Right hindlimb (tissue), 1 donor: ENCODE data around the gene SEC61A1.
A peak's percentile ranks its signal among the peaks of the same experiment; 100 is the strongest.

Source experiments
- DNase-seq: peaks from one replicate; pipeline ENCODE4 v3.0.0-alpha.2; 2018

SEC61A1 gene

GRCh38 chr3:128060473-128061381, 8.5 kb downstream of the SEC61A1 start:
- no peak for DNase-seq

DNA sequence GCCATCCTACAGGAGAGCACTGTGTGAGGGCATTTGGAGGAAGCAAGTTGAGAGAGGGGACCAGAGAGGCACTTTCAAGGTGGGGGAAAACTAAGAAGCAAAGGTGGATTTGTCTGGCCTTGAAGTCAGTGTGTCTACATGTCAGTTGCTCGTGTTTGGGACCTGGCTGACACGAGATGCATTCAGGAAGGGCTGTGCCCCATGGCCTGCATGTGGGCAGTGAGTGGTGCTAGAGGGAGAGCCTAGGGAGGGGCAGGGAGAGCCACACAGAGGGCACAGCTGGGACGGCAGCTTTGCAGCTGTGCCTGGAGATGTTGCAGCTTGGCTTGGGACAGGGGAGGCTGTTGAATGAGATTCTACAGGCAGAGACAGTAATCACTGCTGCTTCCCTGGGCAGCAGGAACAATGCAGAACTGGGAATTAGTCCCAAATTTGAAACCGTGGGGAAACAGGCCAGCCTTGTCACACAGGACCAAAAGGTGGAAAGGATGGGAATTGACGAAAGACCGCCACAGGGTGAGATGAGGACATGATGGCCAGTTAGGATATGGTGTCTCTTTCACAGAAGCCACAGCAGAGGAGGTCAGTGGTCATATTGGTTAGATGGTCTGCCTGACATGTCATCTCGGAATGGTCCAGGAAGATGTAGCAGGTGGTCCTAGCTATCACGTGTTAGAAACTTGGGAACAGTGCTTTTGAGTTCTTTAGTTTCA, 10.0 kb downstream of the SEC61A1 start:
- no peak for DNase-seq

DNA sequence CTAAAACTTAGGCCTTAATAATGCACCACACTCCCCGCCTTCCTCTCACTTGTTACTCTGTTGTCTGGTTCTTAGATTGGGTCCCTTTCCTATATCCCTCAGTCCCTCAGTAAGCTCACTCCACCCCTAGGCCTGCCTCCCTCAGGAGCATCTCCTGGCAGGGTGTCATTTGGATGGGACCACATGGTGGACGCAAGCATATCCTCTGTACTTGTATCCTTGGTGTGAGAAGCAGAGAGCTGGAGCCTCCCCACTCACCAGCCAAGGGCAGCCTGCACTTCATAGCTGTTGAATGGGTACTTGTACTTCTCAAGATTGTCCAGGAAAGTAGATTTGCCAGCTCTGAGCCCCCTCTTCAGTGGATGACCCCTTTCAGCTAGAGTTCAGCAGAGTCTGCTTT, 11.6 kb downstream of the SEC61A1 start:
- no peak for DNase-seq

GRCh38 chr3:128064962-128065361, 12.7 kb downstream of the SEC61A1 start:
- no peak for DNase-seq

DNA sequence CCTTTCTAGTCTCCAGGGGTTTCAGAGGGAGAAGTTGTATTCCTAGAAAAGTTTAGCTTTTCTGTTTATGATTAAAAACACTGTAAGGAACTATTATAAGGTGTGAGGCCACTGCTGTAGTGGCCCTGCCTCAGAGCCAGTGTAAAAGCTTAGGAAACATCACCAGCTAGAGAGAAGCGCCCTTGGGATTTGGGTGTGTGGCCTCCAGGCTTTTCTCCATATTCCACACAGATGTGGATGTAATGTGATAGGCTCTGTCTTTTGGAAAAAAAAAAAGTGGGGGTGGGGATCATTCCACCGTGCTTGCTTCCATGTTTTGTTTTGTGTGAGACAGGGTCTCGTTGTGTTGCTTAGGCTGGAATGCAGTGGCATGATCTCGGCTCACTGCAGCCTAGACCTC, 13.9 kb downstream of the SEC61A1 start:
- DNase-seq, result no peak

DNA sequence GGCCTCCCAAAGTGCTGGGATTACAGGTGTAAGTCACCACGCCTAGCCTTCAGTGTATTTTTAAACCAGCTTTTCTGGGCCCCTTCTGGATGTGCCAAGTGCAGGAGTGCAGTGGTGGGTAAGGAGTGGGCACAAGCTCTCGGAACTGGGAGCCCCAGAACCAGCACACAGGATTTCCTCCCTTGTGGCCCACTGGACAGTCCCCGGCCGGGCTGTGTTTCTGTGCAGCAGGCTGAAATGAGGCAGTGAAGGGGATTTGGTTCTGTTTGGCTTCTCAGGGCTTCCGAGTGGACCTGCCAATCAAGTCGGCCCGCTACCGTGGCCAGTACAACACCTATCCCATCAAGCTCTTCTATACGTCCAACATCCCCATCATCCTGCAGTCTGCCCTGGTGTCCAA, 14.4 kb downstream of the SEC61A1 start:
- DNase-seq, result no peak

- no peak for DNase-seq
Measured at GRCh38 chr3:128067489-128067888, 15.3 kb downstream of the SEC61A1 start.

DNA sequence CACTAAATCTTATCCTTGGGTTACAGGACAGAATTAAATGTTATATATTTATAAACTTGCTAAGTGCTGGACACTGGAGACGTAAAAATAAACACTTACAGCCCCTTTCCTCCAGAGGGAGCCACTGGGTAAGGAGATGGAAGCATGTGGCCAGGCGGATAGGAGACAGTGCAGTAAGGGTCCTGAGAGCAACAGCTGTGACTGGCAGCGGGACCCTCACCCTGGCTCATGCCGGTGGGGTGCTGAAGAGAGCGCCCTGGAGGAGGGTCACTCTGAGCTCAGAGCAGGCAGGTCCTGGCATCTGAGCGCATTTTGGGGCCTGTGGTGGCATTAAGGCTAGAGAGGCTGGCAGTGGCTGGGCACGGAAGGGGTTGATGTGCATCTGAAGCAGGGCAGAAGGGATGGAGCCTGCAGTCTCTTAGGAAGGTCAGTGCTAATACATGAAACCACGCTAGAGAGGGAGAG, 16.0 kb downstream of the SEC61A1 start:
- no peak for DNase-seq

- DNase-seq, result no peak
Measured at GRCh38 chr3:128069271-128069670, 17.0 kb downstream of the SEC61A1 start.

- DNase-seq, result no peak
Measured at GRCh38 chr3:128070898-128071591, 18.8 kb downstream of the SEC61A1 start.

DNA sequence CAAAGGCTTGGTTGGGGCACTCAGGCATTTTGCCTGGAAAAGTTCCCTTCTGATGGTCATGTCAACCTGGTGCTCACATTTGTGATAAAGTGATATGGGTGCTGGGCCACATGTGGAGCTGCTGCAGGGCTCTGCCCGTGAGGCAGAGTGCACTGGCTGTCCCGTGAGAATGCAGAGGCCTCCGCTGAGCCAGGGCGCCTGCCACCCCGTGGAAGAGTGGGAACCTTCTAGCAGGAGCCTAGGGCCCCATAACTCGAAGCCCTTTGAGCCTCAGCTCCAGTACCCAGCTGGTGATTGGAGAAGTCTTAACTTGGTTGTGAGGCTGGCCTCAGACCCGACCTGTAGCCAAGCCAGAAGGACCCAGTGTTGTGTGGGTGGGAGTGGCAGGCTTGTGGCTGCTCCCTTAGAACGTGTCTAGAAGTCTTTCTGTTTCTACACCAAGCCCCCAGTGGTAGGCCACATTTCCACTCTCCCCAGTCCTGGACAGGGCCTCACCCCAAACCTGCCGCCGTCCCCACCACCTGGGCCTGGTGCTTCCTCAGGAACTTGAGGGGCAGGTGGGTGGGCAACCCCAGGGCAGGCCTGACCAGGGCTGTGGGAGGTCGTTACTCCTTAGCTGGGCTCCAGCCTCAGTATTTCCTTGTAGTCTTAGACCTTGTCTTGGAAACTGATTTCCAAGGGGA, 19.7 kb downstream of the SEC61A1 start:
- no peak for DNase-seq

DNA sequence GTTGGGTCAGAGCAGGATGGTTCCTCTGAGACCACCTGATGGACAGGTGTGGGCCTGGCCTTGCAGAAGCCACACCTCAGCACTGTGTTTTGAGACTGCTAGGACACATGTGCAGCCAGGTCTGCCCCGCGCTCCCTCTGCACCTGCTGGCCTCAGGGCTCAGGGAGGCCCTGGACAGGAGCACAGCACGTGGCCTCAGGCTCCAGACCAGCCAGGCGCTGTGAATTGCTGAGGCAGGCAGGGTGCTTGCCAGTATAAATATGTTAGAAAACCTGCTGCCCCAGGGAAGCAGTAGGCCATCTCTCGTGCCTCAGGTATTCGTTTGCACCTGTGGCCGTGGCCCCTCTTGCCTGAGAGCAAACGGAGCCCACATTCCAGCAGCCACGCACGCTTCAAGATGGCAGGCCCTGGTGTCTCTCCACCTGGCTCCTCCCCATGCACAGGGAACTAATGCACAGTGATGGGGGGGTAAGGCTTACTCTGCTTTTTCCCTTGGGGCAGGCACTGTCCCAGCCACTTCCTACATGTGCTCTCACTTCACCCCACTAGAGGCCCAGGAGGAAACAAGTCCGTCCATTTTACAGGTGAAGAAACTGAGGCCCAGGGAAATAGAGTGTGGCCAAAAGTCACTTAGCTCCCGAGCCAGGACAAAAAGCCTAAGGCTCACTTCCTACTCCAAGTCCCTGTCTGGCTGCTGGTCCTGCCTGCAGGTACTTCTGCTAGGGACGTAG, 20.4 kb downstream of the SEC61A1 start:
- DNase-seq, result no peak

DNA sequence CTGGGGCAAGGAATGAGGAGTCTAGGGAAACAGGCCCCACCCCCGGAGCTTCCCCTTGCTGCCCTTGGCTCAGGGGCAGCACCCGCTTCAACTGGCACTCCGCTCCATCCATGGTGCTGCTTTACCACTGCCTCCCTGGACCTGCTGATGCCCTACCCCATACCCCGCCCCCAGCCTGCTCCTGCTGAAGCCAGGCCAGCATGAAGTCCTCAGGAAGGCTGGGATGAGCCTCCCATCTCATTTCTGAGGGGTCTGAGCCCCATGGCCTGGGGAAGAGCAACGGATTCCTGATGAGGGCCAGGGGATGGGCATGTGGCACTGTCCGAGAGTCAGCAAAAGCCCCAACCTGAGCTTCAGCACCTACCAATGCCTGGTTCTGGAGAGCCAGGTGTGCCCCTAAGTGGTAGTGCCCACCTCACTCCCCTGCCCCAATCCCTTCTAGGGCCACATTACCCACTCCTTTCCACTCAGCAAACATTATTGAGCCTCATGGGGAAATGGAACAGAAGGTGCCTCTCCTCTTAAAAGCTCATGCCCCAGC, 21.0 kb downstream of the SEC61A1 start:
- no peak for DNase-seq

GRCh38 chr3:128073807-128074206, 21.6 kb downstream of the SEC61A1 start:
- DNase-seq, result no peak

DNA sequence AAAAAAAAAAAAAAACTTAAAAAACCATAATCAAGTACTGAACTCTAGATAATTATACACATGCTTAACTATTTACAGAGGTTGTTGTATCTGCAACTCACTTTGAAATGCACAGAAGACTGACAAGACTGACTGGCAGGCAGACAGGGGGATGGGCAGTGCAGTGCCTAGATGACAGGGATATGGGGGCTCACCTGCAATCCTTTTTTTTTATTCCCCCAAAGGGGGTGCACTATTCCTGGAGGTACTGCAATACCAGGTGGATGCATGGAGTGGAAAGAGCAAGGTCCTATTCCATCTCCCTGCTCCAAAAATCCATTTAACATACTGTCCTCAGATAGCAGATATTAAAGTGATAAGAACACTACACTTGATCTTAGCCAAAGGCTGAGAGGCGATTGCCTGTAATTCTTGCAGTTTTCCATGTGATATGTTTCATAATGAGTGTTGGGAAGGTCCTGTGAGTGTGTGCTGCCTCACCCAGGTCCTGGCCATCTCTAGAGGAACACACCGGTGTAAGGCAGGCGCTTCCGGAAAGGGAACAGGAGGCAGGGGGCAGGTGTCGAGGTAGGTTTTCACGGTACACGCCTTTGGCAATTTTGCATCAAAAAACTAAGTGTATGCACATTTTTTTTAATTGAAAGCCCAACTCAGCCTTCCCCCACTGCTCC, 22.7 kb downstream of the SEC61A1 start:
- DNase-seq, result no peak

DNA sequence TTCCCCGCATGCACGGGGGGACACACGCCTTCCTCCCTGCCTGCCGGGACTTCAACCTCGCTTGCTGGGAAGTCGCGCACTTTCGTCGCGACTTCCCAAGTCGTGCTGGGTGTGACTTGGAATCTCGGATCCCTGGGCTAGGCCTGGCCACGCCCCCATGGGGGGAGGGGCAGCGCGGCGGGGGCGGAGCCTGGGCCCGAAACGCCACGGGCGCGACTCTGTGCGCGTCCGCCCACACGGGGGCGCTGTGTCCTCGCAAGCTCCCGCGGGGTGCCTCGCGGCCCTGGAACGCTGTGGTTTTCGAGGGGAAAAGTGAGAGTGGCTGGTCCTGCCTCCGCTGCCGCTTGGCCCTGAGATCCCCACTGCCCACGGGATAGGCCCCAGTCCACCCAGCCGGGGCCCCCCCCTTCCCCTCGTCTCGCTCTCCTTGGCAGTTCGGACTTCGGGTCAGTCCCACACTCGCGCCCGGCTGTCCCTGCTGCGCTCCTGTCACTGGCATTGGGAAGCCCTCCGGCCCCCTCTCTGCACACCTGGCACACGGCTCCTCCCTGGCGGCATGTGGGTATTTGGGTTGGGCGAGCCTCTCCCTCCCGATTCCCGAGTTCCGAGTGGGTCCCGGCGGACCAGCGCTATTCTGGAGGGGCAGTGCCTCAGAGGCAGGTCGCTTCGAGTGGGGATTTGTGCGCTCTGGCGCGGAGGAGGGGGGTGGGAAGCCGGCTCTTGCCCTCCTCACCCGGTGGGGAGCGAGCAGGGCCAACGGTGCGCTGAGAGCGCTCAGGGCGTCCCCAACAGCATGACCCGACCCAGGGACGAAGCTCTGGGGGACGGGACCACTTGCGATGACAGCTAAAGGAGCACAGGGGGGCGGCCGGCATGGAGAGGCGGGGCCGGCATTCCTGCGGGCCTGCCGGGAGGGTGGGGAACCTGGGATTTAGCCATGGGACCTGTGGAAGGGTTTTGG, 23.6 kb downstream of the SEC61A1 start:
- DNase-seq, result peak; percentile 90

- no peak for DNase-seq
Measured at GRCh38 chr3:128076483-128077201, 24.4 kb downstream of the SEC61A1 start.

DNA sequence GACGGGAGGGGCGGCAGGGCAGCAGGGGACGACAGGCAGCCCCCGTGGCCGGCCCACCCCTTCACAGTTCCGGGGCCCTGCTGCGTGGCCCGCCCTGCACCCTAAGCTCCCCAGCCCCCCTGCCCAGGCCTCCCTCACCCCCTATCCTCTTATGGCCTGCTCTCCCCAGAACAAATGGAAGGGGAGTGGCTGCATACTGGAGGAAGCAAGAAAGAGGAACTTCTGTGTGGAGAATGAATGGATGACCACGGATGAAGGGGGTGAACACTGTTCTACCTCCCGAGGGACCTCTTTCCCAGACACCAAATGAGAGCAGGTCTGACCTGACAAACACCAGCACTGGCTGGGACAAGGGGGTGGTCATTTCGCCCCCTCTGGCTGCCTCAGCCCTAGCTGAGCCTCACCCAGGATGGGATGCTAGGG, 25.0 kb downstream of the SEC61A1 start:
- no peak for DNase-seq

GRCh38 chr3:128077665-128078064, 25.4 kb downstream of the SEC61A1 start:
- DNase-seq, result no peak
